Fibroblast of lung (primary cell): ENCODE data around the gene OR8B12.

Experiments used
- EZH2 ChIP-seq: IDR thresholded peaks from 2 replicates; pipeline ENCODE4 v1.5.1; 2012; ENCODE audit warnings: low read length, control low read depth, mild to moderate bottlenecking; ENCODE audit errors: missing control alignments
- TF ChIP-seq, protein P1 (sequence below), 2 donors: IDR thresholded peaks in 1 of 2; conservative IDR thresholded peaks in 1 of 2; 1 replicate in 1 of 2; 2 replicates in 1 of 2; pipeline ENCODE4 v1.5.1; 2011 to 2012; ENCODE audit warnings: low read length in 2 of 2, control low read depth in 1 of 2, inconsistent platforms in 1 of 2, low read depth in 1 of 2, mild to moderate bottlenecking in 1 of 2

GRCh38 chr11:124577716-124578427, 34.4 kb upstream of the OR8B12 start:
- TF ChIP-seq, protein P1, sequence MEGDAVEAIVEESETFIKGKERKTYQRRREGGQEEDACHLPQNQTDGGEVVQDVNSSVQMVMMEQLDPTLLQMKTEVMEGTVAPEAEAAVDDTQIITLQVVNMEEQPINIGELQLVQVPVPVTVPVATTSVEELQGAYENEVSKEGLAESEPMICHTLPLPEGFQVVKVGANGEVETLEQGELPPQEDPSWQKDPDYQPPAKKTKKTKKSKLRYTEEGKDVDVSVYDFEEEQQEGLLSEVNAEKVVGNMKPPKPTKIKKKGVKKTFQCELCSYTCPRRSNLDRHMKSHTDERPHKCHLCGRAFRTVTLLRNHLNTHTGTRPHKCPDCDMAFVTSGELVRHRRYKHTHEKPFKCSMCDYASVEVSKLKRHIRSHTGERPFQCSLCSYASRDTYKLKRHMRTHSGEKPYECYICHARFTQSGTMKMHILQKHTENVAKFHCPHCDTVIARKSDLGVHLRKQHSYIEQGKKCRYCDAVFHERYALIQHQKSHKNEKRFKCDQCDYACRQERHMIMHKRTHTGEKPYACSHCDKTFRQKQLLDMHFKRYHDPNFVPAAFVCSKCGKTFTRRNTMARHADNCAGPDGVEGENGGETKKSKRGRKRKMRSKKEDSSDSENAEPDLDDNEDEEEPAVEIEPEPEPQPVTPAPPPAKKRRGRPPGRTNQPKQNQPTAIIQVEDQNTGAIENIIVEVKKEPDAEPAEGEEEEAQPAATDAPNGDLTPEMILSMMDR (conservative IDR thresholded peaks at IDR 0.05 in 1 of 2, IDR thresholded peaks at IDR 0.05 in 1 of 2; ENCODE audit: low read depth in 1 of 2, low read length in 2 of 2), result no peak
- no peak for TF ChIP-seq EZH2
